ENCODE results near the gene POLL. TPM values are rescaled to one million over a fixed set of nuclear protein-coding genes. Genes with fewer than 3 reads are reported as not detected.

POLL gene
- total RNA-seq, 1 donor from 2014 or later = 30.4 TPM

GRCh38 chr10:101563007-101563406, 25.1 kb downstream of the POLL start:
- H3K27me3 ChIP-seq = peaks cover 35% of the 10 kb centered on the region
- H3K9me3 ChIP-seq = no peaks in the 10 kb centered on the region
- no peak overlapping the region for H3K4me3 ChIP-seq
- intact Hi-C loops (cut with DNase I) = no loop called here
- ATAC-seq = no peak
- no peak overlapping the region for H3K27ac ChIP-seq
- no peak for DNase-seq
- TF ChIP-seq CTCF (IDR thresholded peaks at IDR 0.05) = no peak
- peaks cover 9% of the 10 kb centered on the region for H3K4me1 ChIP-seq
- no peaks in the 10 kb centered on the region for H3K36me3 ChIP-seq

- intact Hi-C loops (cut with DNase I) = no loop called here
Observed at GRCh38 chr10:101562231-101562630, 25.8 kb downstream of the POLL start.

GRCh38 chr10:101561068-101561915, 26.8 kb downstream of the POLL start:
- peaks cover 2% of the 10 kb centered on the region for H3K4me1 ChIP-seq
- no peak for DNase-seq
- H3K36me3 ChIP-seq = no peaks in the 10 kb centered on the region
- H3K27me3 ChIP-seq = peaks cover 21% of the 10 kb centered on the region
- no peak overlapping the region for H3K27ac ChIP-seq
- intact Hi-C loops (cut with DNase I) = no loop called here
- ATAC-seq = no peak
- no peaks in the 10 kb centered on the region for H3K9me3 ChIP-seq
- no peak for TF ChIP-seq CTCF (IDR thresholded peaks at IDR 0.05)
- no peak overlapping the region for H3K4me3 ChIP-seq

More at GRCh38 chr10:101562231-101562630, 25.8 kb downstream of the POLL start:
- peaks cover 9% of the 10 kb centered on the region for H3K4me1 ChIP-seq
- H3K4me3 ChIP-seq = no peak overlapping the region
- ATAC-seq (no peak), DNase-seq (no peak)
- no peak overlapping the region for H3K27ac ChIP-seq
- no peak for TF ChIP-seq CTCF (IDR thresholded peaks at IDR 0.05)
- no peaks in the 10 kb centered on the region for H3K9me3 ChIP-seq
- H3K27me3 ChIP-seq = peaks cover 30% of the 10 kb centered on the region
- H3K36me3 ChIP-seq = no peaks in the 10 kb centered on the region

GRCh38 chr10:101560298-101561067, 27.6 kb downstream of the POLL start:
- Histone ChIP-seq H3K4me1 (no peaks in the 10 kb centered on the region), H3K27ac (no peak overlapping the region), H3K36me3 (no peaks in the 10 kb centered on the region), H3K27me3 (peaks cover 12% of the 10 kb centered on the region), H3K9me3 (no peaks in the 10 kb centered on the region), H3K4me3 (no peak overlapping the region)
- intact Hi-C loops (cut with DNase I) = no loop called here
- TF ChIP-seq CTCF (IDR thresholded peaks at IDR 0.05) = no peak
- ATAC-seq = no peak
- DNase-seq = no peak

GRCh38 chr10:101559596-101560297, 28.3 kb downstream of the POLL start:
- TF ChIP-seq CTCF (IDR thresholded peaks at IDR 0.05) = no peak
- no peak for ATAC-seq
- Histone ChIP-seq H3K27me3 (peaks cover 5% of the 10 kb centered on the region), H3K4me1 (no peaks in the 10 kb centered on the region), H3K9me3 (no peaks in the 10 kb centered on the region), H3K36me3 (no peaks in the 10 kb centered on the region), H3K4me3 (no peak overlapping the region), H3K27ac (no peak overlapping the region)
- intact Hi-C loops (cut with DNase I) = no loop called here
- DNase-seq = no peak
